Measurements from ENCODE around the gene LMBRD2. TPM values are rescaled to one million over a fixed set of nuclear protein-coding genes. Genes with fewer than 3 reads are reported as not detected.

The LMBRD2 gene
- total and polyA plus RNA-seq, 2 of the 8 experiments (the other 6 are each of a cell fraction or from before 2014, with no cell fraction given) = 1.1 to 4.1 TPM

MicroRNAs within 50 kb of the gene (microRNA counts, 767-probe panel; counts per million panel counts)
- microRNA hsa-miR-580 = 879 counts per million, percentile 95 among the panel's probes with 10 or more counts

Small RNA genes within 50 kb of the gene (microRNA-seq; reads per million reads assigned to microRNA genes)
- gene MIR580 (ENCODE audit: borderline microRNAs expressed in 2 of 2, borderline number of aligned reads in 2 of 2, borderline replicate concordance in 1 of 2) = 0 reads per million in 2 experiments

Small RNA genes within 50 kb of the gene (small RNA-seq; reads per million reads assigned to genes)
- gene AC016612.1 (ENCODE audit: insufficient read depth) (not detected), gene MIR580 (ENCODE audit: insufficient read depth) (7.4 reads per million, percentile 75 among the genes with 10 or more reads in this experiment), gene RNU6-1305P (ENCODE audit: insufficient read depth) (not detected)

Other genes with a start within 250 kb of the LMBRD2 start
- not detected in 2 replicates for gene CAPSL, start 213.3 kb downstream of the LMBRD2 start, total RNA-seq (2021; fragmentation: NEBNext Ultra II Directional; extraction: Animal tissue kit (Norgen Biotek cat#: 25700))
- not detected in 2 replicates for gene CAPSL, start 213.3 kb downstream of the LMBRD2 start, polyA plus RNA-seq (2011; rRNA removed)
- 1.5 and 2.4 TPM in 2 replicates for gene UGT3A1, start 160.5 kb downstream of the LMBRD2 start, total RNA-seq (2021; fragmentation: NEBNext Ultra II Directional; extraction: Animal tissue kit (Norgen Biotek cat#: 25700))
- 2.5 and 3.4 TPM in 2 replicates for gene UGT3A1, start 160.5 kb downstream of the LMBRD2 start, polyA plus RNA-seq (2011; rRNA removed)
- gene UGT3A2, start 85.0 kb downstream of the LMBRD2 start, total RNA-seq (2021; fragmentation: NEBNext Ultra II Directional; extraction: Animal tissue kit (Norgen Biotek cat#: 25700)) = 19.4 and 20.4 TPM in 2 replicates
- 20.6 and 28.8 TPM in 2 replicates for gene UGT3A2, start 85.0 kb downstream of the LMBRD2 start, polyA plus RNA-seq (2011; rRNA removed)
- 104 TPM in 2 replicates for gene SKP2, start 224 bp upstream of the LMBRD2 start, total RNA-seq (2021; fragmentation: NEBNext Ultra II Directional; extraction: Animal tissue kit (Norgen Biotek cat#: 25700))
- gene SKP2, start 224 bp upstream of the LMBRD2 start, polyA plus RNA-seq (2011; rRNA removed) = 44.3 and 49.9 TPM in 2 replicates
- 16.1 and 16.4 TPM in 2 replicates for gene NADK2, start 90.0 kb upstream of the LMBRD2 start, total RNA-seq (2021; fragmentation: NEBNext Ultra II Directional; extraction: Animal tissue kit (Norgen Biotek cat#: 25700))
- 3.3 and 3.4 TPM in 2 replicates for gene NADK2, start 90.0 kb upstream of the LMBRD2 start, polyA plus RNA-seq (2011; rRNA removed)
- not detected in 2 replicates for gene RANBP3L, start 150.0 kb upstream of the LMBRD2 start, total RNA-seq (2021; fragmentation: NEBNext Ultra II Directional; extraction: Animal tissue kit (Norgen Biotek cat#: 25700))
- gene RANBP3L, start 150.0 kb upstream of the LMBRD2 start, polyA plus RNA-seq (2011; rRNA removed) = not detected in 2 replicates

Data from H1 (cell line).